Body of pancreas (tissue), 4 donors: ENCODE data around the gene FEM1B. TPM values are rescaled to one million over a fixed set of nuclear protein-coding genes. Genes with fewer than 3 reads are reported as not detected.

Source experiments
- ATAC-seq: fragments of 150-250 bp; one replicate; pipeline ENCODE4 v1.9.1; 2016
- DNase-seq, 4 donors: peaks; one replicate each; pipeline ENCODE4 v3.0.0-alpha.2; 2019
- H3K27ac ChIP-seq, 4 donors: fragments of 200-600 bp; sonication (generic); 1 replicate in 3 of 4; 2 replicates in 1 of 4; pipeline versions ENCODE4 v1.5.1 to v1.6.1; 2016 to 2019; ENCODE audit warnings: mild to moderate bottlenecking in 1 of 4, mixed read lengths in 1 of 4, moderate library complexity in 1 of 4
- H3K27me3 ChIP-seq, 2 donors: fragments of 200-600 bp; sonication (generic); one replicate each; pipeline ENCODE4 v1.6.0; 2016; ENCODE audit warnings: mild to moderate bottlenecking in 1 of 2
- H3K36me3 ChIP-seq, 2 donors: fragments of 200-600 bp; sonication (generic); replicated peaks in 1 of 2; 2 replicates each; pipeline ENCODE4 v1.5.1; 2016; ENCODE audit warnings: low read depth in 2 of 2; ENCODE audit not compliant: insufficient read depth in 1 of 2
- H3K4me1 ChIP-seq: fragments of 200-600 bp; sonication (generic); one replicate; pipeline ENCODE4 v1.6.0; 2016
- H3K4me3 ChIP-seq, 2 donors: fragments of 200-600 bp; sonication (generic); 1 replicate in 1 of 2; 2 replicates in 1 of 2; pipeline ENCODE4 v1.5.1; 2016 to 2019
- H3K9me3 ChIP-seq, 3 donors: fragments of 200-600 bp; sonication (generic); 1 replicate in 2 of 3; 2 replicates in 1 of 3; pipeline ENCODE4 v1.5.1; 2016
- POLR2A ChIP-seq, 3 donors: fragments of 450-650 bp; IDR thresholded peaks; one replicate each; pipeline ENCODE4 v1.6.1; 2016; ENCODE audit warnings: antibody characterized with exemption in 3 of 3, mild to moderate bottlenecking in 2 of 3
- WGBS, 2 donors: methylation state at CpG; one replicate each; pipeline ENCODE4 v1.1.5; 2017; 5-methylcytosine and 5-hydroxymethylcytosine counted together
- intact Hi-C: fragments of 100-400 bp; cut with DNase I; formaldehyde crosslinking; loops from one replicate; pipeline ENCODE4 v1.15.1; 2023
- total RNA-seq, 2 donors: library from RNA; depleted of rRNA; stranded (reverse); fragments of >200 nt; gene quantifications; one replicate each; pipeline ENCODE4 v1.1.0, GENCODE V29; 2016
- TF ChIP-seq, protein P1 (sequence below), 7 experiments: fragments of 450-650 bp in 4 of 7; fragments of 200-600 bp in 3 of 7; sonication (generic) in 3 of 7; IDR thresholded peaks; one replicate each; pipeline ENCODE4 v1.5.1; 2016 to 2019; ENCODE audit warnings: antibody characterized with exemption in 7 of 7

FEM1B gene
- total RNA-seq, 2 donors from 2014 or later = 10.5 to 19.7 TPM

DNA sequence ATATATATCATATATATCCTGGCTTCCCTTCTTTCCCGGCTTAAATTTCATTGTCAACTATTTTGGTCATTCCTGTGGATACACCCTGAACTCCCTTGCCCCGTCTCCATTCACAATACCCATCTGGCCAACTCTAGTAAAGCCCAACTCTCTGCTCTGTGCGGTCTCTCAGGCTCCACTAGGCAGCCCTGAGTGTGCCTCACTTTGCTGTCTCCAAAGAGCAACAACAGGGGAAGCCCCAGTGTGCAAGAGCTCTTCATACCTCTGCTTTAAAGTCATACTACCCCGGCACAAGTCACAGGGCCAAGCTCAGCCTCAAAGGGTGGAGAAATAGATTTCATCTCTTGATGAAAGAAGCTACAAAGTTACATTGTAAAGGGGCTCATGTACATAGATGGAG is 18.9 kb upstream of the FEM1B start:
- no peaks in the 10 kb centered on the region for H3K36me3 ChIP-seq
- no peak overlapping the region for H3K4me3 ChIP-seq
- WGBS, 2 donors = 64 to 65% methylated on average over 4 of the region's 4 CpGs
- no peak for TF ChIP-seq POLR2A (IDR thresholded peaks at IDR 0.05)
- TF ChIP-seq, protein P1, sequence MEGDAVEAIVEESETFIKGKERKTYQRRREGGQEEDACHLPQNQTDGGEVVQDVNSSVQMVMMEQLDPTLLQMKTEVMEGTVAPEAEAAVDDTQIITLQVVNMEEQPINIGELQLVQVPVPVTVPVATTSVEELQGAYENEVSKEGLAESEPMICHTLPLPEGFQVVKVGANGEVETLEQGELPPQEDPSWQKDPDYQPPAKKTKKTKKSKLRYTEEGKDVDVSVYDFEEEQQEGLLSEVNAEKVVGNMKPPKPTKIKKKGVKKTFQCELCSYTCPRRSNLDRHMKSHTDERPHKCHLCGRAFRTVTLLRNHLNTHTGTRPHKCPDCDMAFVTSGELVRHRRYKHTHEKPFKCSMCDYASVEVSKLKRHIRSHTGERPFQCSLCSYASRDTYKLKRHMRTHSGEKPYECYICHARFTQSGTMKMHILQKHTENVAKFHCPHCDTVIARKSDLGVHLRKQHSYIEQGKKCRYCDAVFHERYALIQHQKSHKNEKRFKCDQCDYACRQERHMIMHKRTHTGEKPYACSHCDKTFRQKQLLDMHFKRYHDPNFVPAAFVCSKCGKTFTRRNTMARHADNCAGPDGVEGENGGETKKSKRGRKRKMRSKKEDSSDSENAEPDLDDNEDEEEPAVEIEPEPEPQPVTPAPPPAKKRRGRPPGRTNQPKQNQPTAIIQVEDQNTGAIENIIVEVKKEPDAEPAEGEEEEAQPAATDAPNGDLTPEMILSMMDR (IDR thresholded peaks at IDR 0.05) = no peak
- H3K4me1 ChIP-seq = no peaks in the 10 kb centered on the region
- H3K27me3 ChIP-seq = peaks cover 0 to 3% of the 10 kb centered on the region in 2 donors
- no peaks in the 10 kb centered on the region for H3K9me3 ChIP-seq
- ATAC-seq (no peak), DNase-seq (no peak)
- intact Hi-C loops = no loop called here
- no peak overlapping the region for H3K27ac ChIP-seq

DNA sequence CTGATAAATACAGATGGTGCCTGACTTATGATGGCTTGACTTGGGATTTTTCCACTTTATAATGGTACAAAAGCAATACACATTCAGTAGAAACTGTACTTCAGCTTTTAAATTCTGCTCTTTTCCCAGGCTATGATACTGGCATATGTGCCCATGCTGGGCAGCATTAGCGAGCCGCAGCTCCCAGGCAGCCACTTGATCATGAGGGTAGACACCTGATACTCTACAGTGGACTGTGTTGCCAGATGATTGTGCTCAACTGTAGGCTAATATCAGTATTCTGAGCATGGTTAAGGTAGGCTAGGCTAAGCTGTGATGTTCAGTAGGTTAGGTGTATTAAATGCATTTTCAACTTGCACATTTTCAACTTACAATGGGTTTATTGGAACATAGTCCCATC is 17.7 kb upstream of the FEM1B start:
- Histone ChIP-seq H3K4me3 (no peak overlapping the region), H3K36me3 (no peaks in the 10 kb centered on the region), H3K9me3 (no peaks in the 10 kb centered on the region), H3K27ac (no peak overlapping the region), H3K27me3 (peaks cover 0 to 3% of the 10 kb centered on the region in 2 donors), H3K4me1 (no peaks in the 10 kb centered on the region)
- 62 to 85% methylated on average over 2 of the region's 2 CpGs for WGBS, 2 donors
- no peak for ATAC-seq
- no peak for DNase-seq
- intact Hi-C loops = no loop called here
- TF ChIP-seq, protein P1 (IDR thresholded peaks at IDR 0.05) = no peak
- no peak for TF ChIP-seq POLR2A (IDR thresholded peaks at IDR 0.05)

DNA sequence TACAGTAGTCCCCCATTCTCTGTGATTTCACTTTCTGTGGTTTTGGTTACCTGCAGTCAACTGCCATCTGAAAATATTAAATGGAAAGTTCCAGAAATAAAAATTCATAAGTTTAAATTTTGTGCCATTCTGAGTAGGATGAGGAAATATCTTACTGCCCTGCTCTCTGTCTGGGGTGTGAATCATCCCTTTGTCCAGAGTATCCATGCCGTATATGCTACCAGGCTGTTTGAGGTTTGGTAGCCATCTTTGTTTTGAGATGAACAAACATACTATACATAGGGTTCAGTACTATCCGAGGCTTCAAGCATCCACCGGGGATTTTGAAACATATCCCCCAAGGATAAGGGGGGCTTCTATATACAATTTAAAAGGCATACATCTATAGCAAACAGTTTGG is 16.3 kb upstream of the FEM1B start:
- intact Hi-C loops = no loop called here
- Histone ChIP-seq H3K9me3 (no peaks in the 10 kb centered on the region), H3K4me1 (no peaks in the 10 kb centered on the region), H3K4me3 (no peak overlapping the region), H3K27ac (no peak overlapping the region), H3K27me3 (peaks cover 0 to 3% of the 10 kb centered on the region in 2 donors), H3K36me3 (no peaks in the 10 kb centered on the region)
- no peak for TF ChIP-seq POLR2A (IDR thresholded peaks at IDR 0.05)
- TF ChIP-seq, protein P1 (IDR thresholded peaks at IDR 0.05) = no peak
- 82 to 92% methylated on average over 3 of the region's 3 CpGs for WGBS, 2 donors
- ATAC-seq = no peak
- no peak for DNase-seq

DNA sequence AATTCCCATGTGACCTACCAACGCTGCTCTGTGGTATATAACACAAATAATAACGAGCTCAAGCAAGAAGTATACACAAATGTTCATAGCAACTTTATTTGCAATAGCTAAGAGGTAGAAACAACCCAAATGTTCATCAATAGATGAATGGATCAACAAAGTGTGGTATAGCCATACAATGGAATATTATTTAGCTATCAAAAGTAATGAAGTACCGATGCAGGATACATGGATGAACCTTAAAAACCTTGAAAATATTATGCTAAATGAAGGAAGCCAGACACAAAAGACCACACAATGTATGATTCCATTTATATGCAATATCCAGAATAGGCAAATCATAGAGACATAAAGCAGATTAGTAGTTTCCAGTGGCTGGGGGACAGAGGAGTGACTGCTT is 15.6 kb upstream of the FEM1B start:
- no peak for DNase-seq
- ATAC-seq = no peak
- Histone ChIP-seq H3K9me3 (no peaks in the 10 kb centered on the region), H3K27me3 (peaks cover 0 to 3% of the 10 kb centered on the region in 2 donors), H3K4me1 (no peaks in the 10 kb centered on the region), H3K4me3 (no peak overlapping the region), H3K36me3 (no peaks in the 10 kb centered on the region), H3K27ac (no peak overlapping the region)
- intact Hi-C loops = no loop called here
- WGBS, 2 donors = 92 to 97% methylated on average over 3 of the region's 3 CpGs
- TF ChIP-seq, protein P1 (IDR thresholded peaks at IDR 0.05) = no peak

DNA sequence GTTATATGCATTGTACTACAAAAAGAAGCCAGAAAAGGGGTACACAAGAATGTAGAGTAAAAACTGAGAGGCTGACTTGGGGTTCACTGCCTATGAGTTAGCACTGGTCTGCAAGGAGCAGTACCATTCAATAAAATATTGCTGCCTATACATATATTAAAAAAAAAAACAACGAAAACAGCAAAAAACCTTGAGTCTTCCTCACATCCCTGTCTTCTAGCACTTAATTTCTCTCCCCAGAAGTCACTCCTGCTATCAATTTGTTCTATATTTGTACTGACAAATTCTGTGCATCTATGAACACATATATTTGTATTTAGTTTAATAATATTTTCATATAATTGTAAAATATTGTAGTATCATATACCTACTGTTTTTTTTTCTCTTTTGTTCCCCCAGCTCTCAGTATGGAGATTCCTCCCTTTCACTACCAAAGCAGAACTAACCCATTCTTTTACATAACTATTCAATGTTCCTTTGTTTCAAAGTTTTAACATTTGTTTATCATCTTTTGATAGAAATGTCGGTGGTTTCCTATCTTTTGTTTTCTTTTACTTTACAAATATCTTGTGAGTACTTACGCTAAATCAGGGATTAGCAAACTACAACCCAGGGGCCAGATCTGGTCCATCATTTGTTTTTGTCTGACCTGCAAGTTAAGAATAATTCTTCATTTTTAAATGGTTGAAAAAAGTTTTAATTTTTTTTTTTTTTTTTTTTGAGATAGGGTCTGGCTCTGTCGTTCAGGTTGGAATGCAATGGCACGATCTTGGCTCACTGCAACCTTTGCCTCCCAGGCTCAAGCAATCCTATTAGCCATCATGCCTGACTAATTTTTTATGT is 14.8 kb upstream of the FEM1B start:
- DNase-seq = no peak
- TF ChIP-seq, protein P1 (IDR thresholded peaks at IDR 0.05) = no peak
- TF ChIP-seq POLR2A (IDR thresholded peaks at IDR 0.05) = no peak
- no peaks in the 10 kb centered on the region for H3K9me3 ChIP-seq
- no peak overlapping the region for H3K27ac ChIP-seq
- WGBS, 2 donors = 42 to 43% methylated on average over 5 of the region's 5 CpGs
- intact Hi-C loops = no loop called here
- H3K36me3 ChIP-seq = no peaks in the 10 kb centered on the region
- H3K4me3 ChIP-seq = no peak overlapping the region
- no peaks in the 10 kb centered on the region for H3K4me1 ChIP-seq
- peaks cover 0 to 3% of the 10 kb centered on the region in 2 donors for H3K27me3 ChIP-seq
- no peak for ATAC-seq
